H1 (cell line): ENCODE measurements around the gene NR1D2. TPM values are rescaled to one million over a fixed set of nuclear protein-coding genes. Genes with fewer than 3 reads are reported as not detected.

ENCODE experiments used
- CTCF ChIA-PET: fragments of 300-600 bp; sonication (Branson Sonifier 250); formaldehyde crosslinking; loops from one replicate; lab custom pipeline; 2021; ENCODE audit not compliant: partially characterized antibody; lab: Charles Lee
- POLR2A ChIA-PET: fragments of 300-600 bp; sonication (Branson Sonifier 250); formaldehyde crosslinking; loops from one replicate; lab custom pipeline; 2021; ENCODE audit warnings: inconsistent platforms; ENCODE audit not compliant: partially characterized antibody; lab: Charles Lee
- DNase-seq, 2 experiments: peaks; one replicate each; pipeline versions ENCODE4 v3.0.0 to v3.0.0-alpha.2; 2010 to 2022; ENCODE audit warnings: low spot score in 2 of 2, low read depth in 1 of 2, mixed read lengths in 1 of 2
- FAIRE-seq: peaks from 2 replicates; lab custom pipeline; 2011; peaks lifted over from hg19 to GRCh38; lab: Jason Lieb, UNC
- H2AFZ ChIP-seq: 2 replicates; pipeline ENCODE4 v1.8.1; 2012; ENCODE audit warnings: low read length, inconsistent platforms
- H2AK5ac ChIP-seq: 2 replicates; pipeline ENCODE4 v1.6.1; 2013; ENCODE audit warnings: low read depth, low read length
- H2BK120ac ChIP-seq: replicated peaks from 2 replicates; pipeline ENCODE3; 2013; ENCODE audit warnings: low read depth, low read length, inconsistent platforms
- H2BK12ac ChIP-seq: 2 replicates; pipeline ENCODE4 v1.6.1; 2013; ENCODE audit warnings: low read depth, low read length
- H2BK15ac ChIP-seq: 2 replicates; pipeline ENCODE4 v1.6.1; 2013; ENCODE audit warnings: low read length
- H2BK20ac ChIP-seq: 2 replicates; pipeline ENCODE4 v1.6.1; 2013; ENCODE audit warnings: low read length
- H2BK5ac ChIP-seq: 2 replicates; pipeline ENCODE4 v1.6.1; 2013; ENCODE audit warnings: low read depth, low read length
- H3K14ac ChIP-seq: 2 replicates; pipeline ENCODE4 v1.6.1; 2013; ENCODE audit warnings: inconsistent platforms; ENCODE audit not compliant: insufficient read length
- H3K18ac ChIP-seq: 2 replicates; pipeline ENCODE4 v1.6.1; 2013; ENCODE audit warnings: low read length; ENCODE audit errors: extremely low read depth
- H3K23ac ChIP-seq: 2 replicates; pipeline ENCODE4 v1.6.1; 2013; ENCODE audit warnings: inconsistent platforms; ENCODE audit not compliant: insufficient read length
- H3K23me2 ChIP-seq: 2 replicates; pipeline ENCODE4 v1.6.1; 2013; ENCODE audit warnings: low read depth, low read length
- H3K27ac ChIP-seq: 2 replicates; pipeline ENCODE4 v1.6.1; 2011; ENCODE audit warnings: low read depth, low read length, inconsistent platforms
- H3K27me3 ChIP-seq, 4 experiments: replicated peaks in 1 of 4; 1 replicate in 1 of 4; 2 replicates in 3 of 4; pipeline versions ENCODE4 v1.6.1 to v1.8.1; 2011 to 2013; ENCODE audit warnings: low read length in 3 of 4, mild to moderate bottlenecking in 3 of 4, inconsistent platforms in 2 of 4, mixed read lengths in 2 of 4, moderate library complexity in 1 of 4; ENCODE audit not compliant: control insufficient read depth in 3 of 4, insufficient read depth in 3 of 4; ENCODE audit errors: extremely low read depth in 1 of 4
- H3K36me3 ChIP-seq, 4 experiments: 2 replicates each; pipeline versions ENCODE4 v1.6.1 to v1.8.1; 2011 to 2013; ENCODE audit warnings: mild to moderate bottlenecking in 4 of 4, low read length in 3 of 4, moderate library complexity in 2 of 4, control low read depth in 1 of 4, inconsistent platforms in 1 of 4; ENCODE audit not compliant: insufficient read depth in 4 of 4, control insufficient read depth in 2 of 4
- H3K4ac ChIP-seq: replicated peaks from 2 replicates; pipeline ENCODE3; 2013; ENCODE audit warnings: low read length, low read depth, mixed read lengths, inconsistent platforms; ENCODE audit not compliant: insufficient read length
- H3K4me1 ChIP-seq, 4 experiments: replicated peaks in 1 of 4; 1 replicate in 1 of 4; 2 replicates in 3 of 4; pipeline versions ENCODE4 v1.6.1 to v1.8.1; 2011 to 2013; ENCODE audit warnings: low read length in 3 of 4, inconsistent platforms in 2 of 4, mixed read lengths in 1 of 4; ENCODE audit not compliant: insufficient read depth in 4 of 4, control insufficient read depth in 3 of 4
- H3K4me2 ChIP-seq, 2 experiments: 2 replicates each; pipeline versions ENCODE4 v1.6.1 to v1.8.1; 2011 to 2013; ENCODE audit warnings: low read depth in 2 of 2, low read length in 2 of 2, control low read depth in 1 of 2, inconsistent platforms in 1 of 2, mild to moderate bottlenecking in 1 of 2; ENCODE audit not compliant: insufficient read depth in 1 of 2
- H3K4me3 ChIP-seq, 4 experiments: fragments of 200-600, 300-600 bp in 1 of 4; sonication (generic), shearing (Covaris generic), sonication (Bioruptor Twin) in 1 of 4; 2 replicates each; pipeline versions ENCODE4 v1.5.1 to v1.8.1; 2011 to 2016; ENCODE audit warnings: low read length in 4 of 4, low read depth in 3 of 4, control low read depth in 2 of 4, inconsistent platforms in 2 of 4, mild to moderate bottlenecking in 2 of 4, mixed read lengths in 1 of 4, moderate library complexity in 1 of 4; ENCODE audit not compliant: insufficient read depth in 2 of 4; ENCODE audit errors: extremely low read depth in 1 of 4
- H3K56ac ChIP-seq: replicated peaks from 2 replicates; pipeline ENCODE3; 2013; ENCODE audit warnings: low read depth, mild to moderate bottlenecking, mixed read lengths, low read length, inconsistent platforms; ENCODE audit not compliant: insufficient read length
- H3K79me1 ChIP-seq: 2 replicates; pipeline ENCODE4 v1.6.1; 2013; ENCODE audit warnings: low read depth, low read length, control low read depth
- H3K79me2 ChIP-seq, 2 experiments: 2 replicates each; pipeline versions ENCODE4 v1.6.1 to v1.8.1; 2012 to 2013; ENCODE audit warnings: low read length in 2 of 2, mild to moderate bottlenecking in 2 of 2, inconsistent platforms in 1 of 2; ENCODE audit not compliant: insufficient read depth in 2 of 2, control insufficient read depth in 1 of 2
- H3K9ac ChIP-seq, 4 experiments: replicated peaks in 1 of 4; 1 replicate in 1 of 4; 2 replicates in 3 of 4; pipeline versions ENCODE4 v1.6.1 to v1.8.1; 2011 to 2013; ENCODE audit warnings: low read depth in 3 of 4, low read length in 3 of 4, control low read depth in 2 of 4, mild to moderate bottlenecking in 2 of 4, moderate library complexity in 2 of 4, inconsistent platforms in 1 of 4; ENCODE audit errors: extremely low read depth in 1 of 4
- H3K9me3 ChIP-seq, 2 experiments: 2 replicates each; pipeline versions ENCODE4 v1.6.1 to v1.8.1; 2012 to 2013; ENCODE audit warnings: mild to moderate bottlenecking in 2 of 2, moderate library complexity in 2 of 2, control low read depth in 1 of 2, inconsistent platforms in 1 of 2, low read depth in 1 of 2, low read length in 1 of 2, mixed read lengths in 1 of 2; ENCODE audit not compliant: insufficient read depth in 2 of 2
- H4K20me1 ChIP-seq, 2 experiments: replicated peaks in 1 of 2; 2 replicates each; pipeline versions ENCODE3 to v1.8.1; 2011 to 2013; ENCODE audit warnings: inconsistent platforms in 2 of 2, low read length in 2 of 2, mild to moderate bottlenecking in 1 of 2; ENCODE audit not compliant: insufficient read depth in 2 of 2, control insufficient read depth in 1 of 2
- H4K5ac ChIP-seq: 2 replicates; pipeline ENCODE4 v1.6.1; 2013; ENCODE audit warnings: low read length, low read depth, mixed read lengths, inconsistent platforms; ENCODE audit not compliant: insufficient read length
- H4K8ac ChIP-seq: 2 replicates; pipeline ENCODE4 v1.8.0; 2013; ENCODE audit warnings: mild to moderate bottlenecking, moderate library complexity, low read length, inconsistent platforms; ENCODE audit not compliant: insufficient read depth; ENCODE audit errors: extremely low read depth
- H4K91ac ChIP-seq: replicated peaks from 2 replicates; pipeline ENCODE3; 2013; ENCODE audit warnings: low read length, mixed read lengths, inconsistent platforms; ENCODE audit not compliant: insufficient read length
- CBX5 ChIP-seq: fragments of 300-800, 300-1000 bp; sonication (generic); IDR thresholded peaks from 2 replicates; pipeline ENCODE4 v1.7.1; 2016; ENCODE audit warnings: antibody characterized with exemption, low read length, low read depth
- CBX8 ChIP-seq: fragments of 300-800, 300-1000 bp; sonication (generic); IDR thresholded peaks from 2 replicates; pipeline ENCODE4 v1.7.1; 2016; ENCODE audit warnings: low read depth, low read length, borderline replicate concordance
- WGBS, 2 experiments: shearing (Covaris generic) in 1 of 2; methylation state at CpG; one replicate each; pipeline versions ENCODE4 v1.1.6 to v1.1.7; 2013 to 2015; ENCODE audit warnings: low lambda C conversion rate in 2 of 2, mixed read lengths in 2 of 2, inconsistent platforms in 1 of 2, low coverage in 1 of 2, missing lambda C conversion rate in 1 of 2; ENCODE audit not compliant: insufficient replicate concordance in 2 of 2, insufficient coverage in 1 of 2, insufficient read length in 1 of 2; ENCODE audit errors: extremely low coverage in 1 of 2, missing lambda C conversion rate in 1 of 2; 5-methylcytosine and 5-hydroxymethylcytosine counted together
- polyA plus RNA-seq, 7 experiments: library from polyadenylated mRNA; depleted of rRNA in 3 of 7; stranded (reverse) in 5 of 7; unstranded in 2 of 7; fragments of >200 nt in 5 of 7; fragments of 200-250 nt in 2 of 7; gene quantifications; 1 replicate in 5 of 7; 2 replicates in 1 of 7; 4 replicates in 1 of 7; pipeline versions ENCODE4 v1.2.1 to v1.2.3, GENCODE V29; 2011 to 2013; ENCODE audit warnings: missing spikeins in 2 of 7, mixed read lengths in 2 of 7
- total RNA-seq: library from RNA; stranded (reverse); fragmentation: NEBNext Ultra II Directional; extraction: Animal tissue kit (Norgen Biotek cat#: 25700); gene quantifications from 2 replicates; pipeline ENCODE4 v1.2.1, GENCODE V29; 2021
- TF ChIP-seq, protein P1 (sequence below): IDR thresholded peaks from 2 replicates; pipeline ENCODE4 v1.6.1; 2012; ENCODE audit warnings: inconsistent platforms

Gene NR1D2
- total and polyA plus RNA-seq, 2 of the 8 experiments (the other 6 are each of a cell fraction or from before 2014, with no cell fraction given), result 5.9 to 21.7 TPM

DNA sequence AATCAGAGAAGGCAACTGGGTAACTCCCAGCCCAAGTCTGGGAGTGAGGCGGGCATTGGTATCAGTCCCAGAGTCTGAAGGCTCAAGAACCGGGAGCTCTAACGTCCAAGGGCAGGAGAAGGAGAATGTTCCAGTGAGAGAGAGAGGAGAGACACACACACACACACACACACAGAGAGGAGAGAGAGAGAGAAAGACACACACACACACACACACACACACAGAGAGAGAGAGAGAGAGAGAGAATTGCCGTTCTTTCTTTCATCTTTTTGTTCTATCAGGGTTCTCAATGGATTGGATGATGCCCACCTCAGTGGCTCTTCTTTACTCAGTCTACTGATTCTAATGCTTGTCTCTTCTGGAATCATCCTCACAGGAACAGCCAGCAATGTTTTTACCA is 57.0 kb downstream of the NR1D2 start:
- Histone ChIP-seq H3K14ac (no peak overlapping the region), H3K27ac (no peak overlapping the region), H3K9me3 (no peaks in the 10 kb centered on the region), H3K4ac (no peak overlapping the region), H2BK20ac (no peak overlapping the region), H3K4me3 (no peak overlapping the region), H2BK12ac (no peak overlapping the region), H3K18ac (no peak overlapping the region), H3K4me2 (no peak overlapping the region), H2AK5ac (no peak overlapping the region), H3K23me2 (no peaks in the 10 kb centered on the region; the same call in 1 of the 2 replicates), H3K56ac (no peak overlapping the region), H4K91ac (no peak overlapping the region), H3K36me3 (no peaks in the 10 kb centered on the region), H3K23ac (no peak overlapping the region), H2BK15ac (no peak overlapping the region), H4K5ac (no peak overlapping the region), H2BK5ac (no peak overlapping the region), H3K79me2 (no peaks in the 10 kb centered on the region), H3K79me1 (no peaks in the 10 kb centered on the region), H4K8ac (no peak overlapping the region), H3K9ac (no peak overlapping the region), H4K20me1 (no peaks in the 10 kb centered on the region), H3K27me3 (no peaks in the 10 kb centered on the region), H3K4me1 (no peaks in the 10 kb centered on the region; a peak in 1 of 7 replicates), H2AFZ (no peak overlapping the region), H2BK120ac (no peak overlapping the region)
- 91% methylated on average over 3 of the region's 4 CpGs; no CpG with 5 or more reads in 1 of the 2 experiments for WGBS, 2 experiments
- CTCF ChIA-PET, result interaction anchor here (0.6 to 2.0 kb wide), 3 partner anchors 86 to 1208 kb away, joined by 3 to 7 read pairs (median 3); no protein-coding TSS in a partner anchor
- DNase-seq (no peak), FAIRE-seq (no peak)
- TF ChIP-seq CBX5 (no peak), CBX8 (no peak)
- TF ChIP-seq, protein P1, sequence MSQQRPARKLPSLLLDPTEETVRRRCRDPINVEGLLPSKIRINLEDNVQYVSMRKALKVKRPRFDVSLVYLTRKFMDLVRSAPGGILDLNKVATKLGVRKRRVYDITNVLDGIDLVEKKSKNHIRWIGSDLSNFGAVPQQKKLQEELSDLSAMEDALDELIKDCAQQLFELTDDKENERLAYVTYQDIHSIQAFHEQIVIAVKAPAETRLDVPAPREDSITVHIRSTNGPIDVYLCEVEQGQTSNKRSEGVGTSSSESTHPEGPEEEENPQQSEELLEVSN, result no peak
- POLR2A ChIA-PET, result interaction anchor here (1.3 kb wide), 1 partner anchor 192 kb away, joined by 3 read pairs; no protein-coding TSS in a partner anchor
